ENCODE measurements around the gene TMEM141. TPM values are rescaled to one million over a fixed set of nuclear protein-coding genes. Genes with fewer than 3 reads are reported as not detected.
"Not testable (repeated sequence)": the region's sequence is repeated elsewhere in the genome, so short reads cannot be mapped to it uniquely, and the experiment has no call there.

The TMEM141 gene
- polyA plus RNA-seq, 1 donor, result 324 TPM

GRCh38 chr9:136761545-136761981, 29.6 kb upstream of the TMEM141 start:
- Histone ChIP-seq H3K27me3 (ENCODE audit: control insufficient read depth, insufficient read depth, low read length) (no peaks in the 10 kb centered on the region), H3K4me3 (ENCODE audit: low read length) (no peak overlapping the region), H3K36me3 (ENCODE audit: control insufficient read depth, insufficient read depth, low read length) (no peaks in the 10 kb centered on the region), H3K9me3 (ENCODE audit: control insufficient read depth, low read depth, low read length) (peaks cover 5% of the 10 kb centered on the region), H3K4me1 (ENCODE audit: control insufficient read depth, insufficient read depth, low read length) (peaks cover 9% of the 10 kb centered on the region), H3K27ac (ENCODE audit: low read length) (no peak overlapping the region)
- no CpG with 5 or more reads among the region's 13 CpGs for WGBS (ENCODE audit: insufficient coverage, low lambda C conversion rate)
- no peak for DNase-seq

- H3K4me1 ChIP-seq (ENCODE audit: control insufficient read depth, insufficient read depth, low read length), result peaks cover 9% of the 10 kb centered on the region
- no peak overlapping the region for H3K4me3 ChIP-seq (ENCODE audit: low read length)
- no peaks in the 10 kb centered on the region for H3K27me3 ChIP-seq (ENCODE audit: control insufficient read depth, insufficient read depth, low read length)
- no peak for DNase-seq
- 90% methylated on average over 2 of the region's 17 CpGs for WGBS (ENCODE audit: insufficient coverage, low lambda C conversion rate)
- no peak overlapping the region for H3K27ac ChIP-seq (ENCODE audit: low read length)
- H3K36me3 ChIP-seq (ENCODE audit: control insufficient read depth, insufficient read depth, low read length), result no peaks in the 10 kb centered on the region
- peaks cover 2% of the 10 kb centered on the region for H3K9me3 ChIP-seq (ENCODE audit: control insufficient read depth, low read depth, low read length)
These were observed 28.9 kb upstream of the TMEM141 start for GRCh38 chr9:136762221-136762691.

- peaks cover 1% of the 10 kb centered on the region for H3K27me3 ChIP-seq (ENCODE audit: control insufficient read depth, insufficient read depth, low read length)
- no peak overlapping the region for H3K27ac ChIP-seq (ENCODE audit: low read length)
- peaks cover 9% of the 10 kb centered on the region for H3K4me1 ChIP-seq (ENCODE audit: control insufficient read depth, insufficient read depth, low read length)
- no peak overlapping the region for H3K4me3 ChIP-seq (ENCODE audit: low read length)
- peak in 1 of 2 donors; percentile 37 for DNase-seq
- no CpG with 5 or more reads among the region's 37 CpGs for WGBS (ENCODE audit: insufficient coverage, low lambda C conversion rate)
- H3K36me3 ChIP-seq (ENCODE audit: control insufficient read depth, insufficient read depth, low read length), result no peaks in the 10 kb centered on the region
- H3K9me3 ChIP-seq (ENCODE audit: control insufficient read depth, low read depth, low read length), result peaks cover 2% of the 10 kb centered on the region
These were observed 28.1 kb upstream of the TMEM141 start for GRCh38 chr9:136762915-136763648.

- no peak overlapping the region for H3K27ac ChIP-seq (ENCODE audit: low read length)
- DNase-seq, result no peak
- no CpG with 5 or more reads among the region's 14 CpGs for WGBS (ENCODE audit: insufficient coverage, low lambda C conversion rate)
- H3K27me3 ChIP-seq (ENCODE audit: control insufficient read depth, insufficient read depth, low read length), result peaks cover 2% of the 10 kb centered on the region
- H3K36me3 ChIP-seq (ENCODE audit: control insufficient read depth, insufficient read depth, low read length), result no peaks in the 10 kb centered on the region
- H3K4me1 ChIP-seq (ENCODE audit: control insufficient read depth, insufficient read depth, low read length), result peaks cover 9% of the 10 kb centered on the region
- peaks cover 2% of the 10 kb centered on the region for H3K9me3 ChIP-seq (ENCODE audit: control insufficient read depth, low read depth, low read length)
- no peak overlapping the region for H3K4me3 ChIP-seq (ENCODE audit: low read length)
These were observed 27.5 kb upstream of the TMEM141 start for GRCh38 chr9:136763649-136764035.

GRCh38 chr9:136764301-136764891, 26.7 kb upstream of the TMEM141 start, which contains the start of gene LCN15:
Gene LCN15, minus strand, starts transcription at chr9:136764518. Its CDS starts 30 bp downstream, at chr9:136764488.
- Histone ChIP-seq H3K9me3 (ENCODE audit: control insufficient read depth, low read depth, low read length) (peaks cover 2% of the 10 kb centered on the region), H3K36me3 (ENCODE audit: control insufficient read depth, insufficient read depth, low read length) (no peaks in the 10 kb centered on the region), H3K27me3 (ENCODE audit: control insufficient read depth, insufficient read depth, low read length) (peaks cover 2% of the 10 kb centered on the region), H3K4me3 (ENCODE audit: low read length) (no peak within 1 kb of the TSS), H3K4me1 (ENCODE audit: control insufficient read depth, insufficient read depth, low read length) (peaks cover 9% of the 10 kb centered on the region), H3K27ac (ENCODE audit: low read length) (no peak within 1 kb of the TSS)
- DNase-seq, result peak in 1 of 2 donors; percentile 60
- WGBS (ENCODE audit: insufficient coverage, low lambda C conversion rate), result no CpG with 5 or more reads among the region's 14 CpGs

GRCh38 chr9:136765041-136765440, 26.1 kb upstream of the TMEM141 start:
- no CpG with 5 or more reads among the region's 14 CpGs for WGBS (ENCODE audit: insufficient coverage, low lambda C conversion rate)
- no peaks in the 10 kb centered on the region for H3K36me3 ChIP-seq (ENCODE audit: control insufficient read depth, insufficient read depth, low read length)
- peaks cover 2% of the 10 kb centered on the region for H3K27me3 ChIP-seq (ENCODE audit: control insufficient read depth, insufficient read depth, low read length)
- peaks cover 2% of the 10 kb centered on the region for H3K9me3 ChIP-seq (ENCODE audit: control insufficient read depth, low read depth, low read length)
- no peak overlapping the region for H3K4me3 ChIP-seq (ENCODE audit: low read length)
- H3K4me1 ChIP-seq (ENCODE audit: control insufficient read depth, insufficient read depth, low read length), result peaks cover 13% of the 10 kb centered on the region
- DNase-seq, result peak in 1 of 2 donors; percentile 33
- no peak overlapping the region for H3K27ac ChIP-seq (ENCODE audit: low read length)

GRCh38 chr9:136765745-136766409, 25.3 kb upstream of the TMEM141 start:
- H3K36me3 ChIP-seq (ENCODE audit: control insufficient read depth, insufficient read depth, low read length); H3K9me3 ChIP-seq (ENCODE audit: control insufficient read depth, low read depth, low read length); DNase-seq; H3K4me3 ChIP-seq (ENCODE audit: low read length); H3K27me3 ChIP-seq (ENCODE audit: control insufficient read depth, insufficient read depth, low read length); H3K27ac ChIP-seq (ENCODE audit: low read length): not testable (repeated sequence)
- H3K4me1 ChIP-seq (ENCODE audit: control insufficient read depth, insufficient read depth, low read length), result peaks cover 13% of the 10 kb centered on the region
- 80% methylated on average over 1 of the region's 14 CpGs for WGBS (ENCODE audit: insufficient coverage, low lambda C conversion rate)

GRCh38 chr9:136766410-136767120, 24.6 kb upstream of the TMEM141 start:
- not testable (repeated sequence) for H3K27ac ChIP-seq (ENCODE audit: low read length); DNase-seq; H3K27me3 ChIP-seq (ENCODE audit: control insufficient read depth, insufficient read depth, low read length); H3K36me3 ChIP-seq (ENCODE audit: control insufficient read depth, insufficient read depth, low read length); H3K9me3 ChIP-seq (ENCODE audit: control insufficient read depth, low read depth, low read length); H3K4me3 ChIP-seq (ENCODE audit: low read length)
- WGBS (ENCODE audit: insufficient coverage, low lambda C conversion rate), result no CpG with 5 or more reads among the region's 18 CpGs
- peaks cover 13% of the 10 kb centered on the region for H3K4me1 ChIP-seq (ENCODE audit: control insufficient read depth, insufficient read depth, low read length)

GRCh38 chr9:136769710-136770191, 21.4 kb upstream of the TMEM141 start:
- Histone ChIP-seq H3K36me3 (ENCODE audit: control insufficient read depth, insufficient read depth, low read length) (no peaks in the 10 kb centered on the region), H3K4me3 (ENCODE audit: low read length) (no peak overlapping the region), H3K9me3 (ENCODE audit: control insufficient read depth, low read depth, low read length) (peaks cover 13% of the 10 kb centered on the region), H3K27me3 (ENCODE audit: control insufficient read depth, insufficient read depth, low read length) (peaks cover 2% of the 10 kb centered on the region), H3K4me1 (ENCODE audit: control insufficient read depth, insufficient read depth, low read length) (peaks cover 5% of the 10 kb centered on the region), H3K27ac (ENCODE audit: low read length) (no peak overlapping the region)
- no peak for DNase-seq
- WGBS (ENCODE audit: insufficient coverage, low lambda C conversion rate), result no CpG with 5 or more reads among the region's 16 CpGs

- no peaks in the 10 kb centered on the region for H3K36me3 ChIP-seq (ENCODE audit: control insufficient read depth, insufficient read depth, low read length)
- H3K9me3 ChIP-seq (ENCODE audit: control insufficient read depth, low read depth, low read length), result peaks cover 13% of the 10 kb centered on the region
- WGBS (ENCODE audit: insufficient coverage, low lambda C conversion rate), result 100% methylated on average over 2 of the region's 3 CpGs
- peaks cover 11% of the 10 kb centered on the region for H3K4me1 ChIP-seq (ENCODE audit: control insufficient read depth, insufficient read depth, low read length)
- no peak for DNase-seq
- H3K27me3 ChIP-seq (ENCODE audit: control insufficient read depth, insufficient read depth, low read length), result peaks cover 2% of the 10 kb centered on the region
- H3K27ac ChIP-seq (ENCODE audit: low read length), result no peak overlapping the region
- H3K4me3 ChIP-seq (ENCODE audit: low read length), result no peak overlapping the region
These were observed 19.2 kb upstream of the TMEM141 start for GRCh38 chr9:136771907-136772415.

All from large intestine (tissue), 3 donors.